ENCODE data around the gene SRRM4. TPM values are rescaled to one million over a fixed set of nuclear protein-coding genes. Genes with fewer than 3 reads are reported as not detected.

The SRRM4 gene
- total RNA-seq, 4 donors from 2014 or later, result 0.04 to 0.05 TPM; not detected in 2

DNA sequence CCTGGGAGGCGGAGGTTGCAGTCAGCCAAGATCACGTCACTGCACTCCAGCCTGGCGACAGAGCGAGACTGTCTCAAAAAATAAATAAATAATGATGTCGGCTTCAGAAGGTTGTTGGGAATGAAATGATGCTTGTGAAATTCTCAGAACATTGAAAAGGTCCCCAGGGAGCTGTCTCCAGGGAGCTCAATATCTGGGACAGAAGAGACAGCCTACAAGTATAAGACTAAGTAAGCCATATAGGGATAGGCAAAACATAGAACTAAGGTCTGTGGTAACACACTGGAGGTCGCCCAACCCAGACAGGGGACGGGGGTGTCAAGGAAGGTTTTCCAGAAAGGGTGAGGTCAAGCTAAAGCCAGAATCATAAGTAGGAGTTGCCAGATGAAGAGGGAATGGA, 167.9 kb downstream of the SRRM4 start:
- in situ Hi-C loops (cut with MboI; ENCODE audit: low sequenced_read_pairs in 4 of 4) (no loop called here), intact Hi-C loops (cut with DNase I; ENCODE audit: low total_unique reads) (no loop called here)
- no peak for DNase-seq
- no peaks in the 10 kb centered on the region for H3K27me3 ChIP-seq
- peaks cover 10 to 12% of the 10 kb centered on the region in 2 donors for H3K4me1 ChIP-seq
- no peak overlapping the region for H3K4me3 ChIP-seq
- H3K27ac ChIP-seq, result peak overlapping the region in 3 of 4 donors; percentile 6 to 76 (median 43)
- TF ChIP-seq POLR2A (IDR thresholded peaks at IDR 0.05), result no peak
- TF ChIP-seq, protein P1, sequence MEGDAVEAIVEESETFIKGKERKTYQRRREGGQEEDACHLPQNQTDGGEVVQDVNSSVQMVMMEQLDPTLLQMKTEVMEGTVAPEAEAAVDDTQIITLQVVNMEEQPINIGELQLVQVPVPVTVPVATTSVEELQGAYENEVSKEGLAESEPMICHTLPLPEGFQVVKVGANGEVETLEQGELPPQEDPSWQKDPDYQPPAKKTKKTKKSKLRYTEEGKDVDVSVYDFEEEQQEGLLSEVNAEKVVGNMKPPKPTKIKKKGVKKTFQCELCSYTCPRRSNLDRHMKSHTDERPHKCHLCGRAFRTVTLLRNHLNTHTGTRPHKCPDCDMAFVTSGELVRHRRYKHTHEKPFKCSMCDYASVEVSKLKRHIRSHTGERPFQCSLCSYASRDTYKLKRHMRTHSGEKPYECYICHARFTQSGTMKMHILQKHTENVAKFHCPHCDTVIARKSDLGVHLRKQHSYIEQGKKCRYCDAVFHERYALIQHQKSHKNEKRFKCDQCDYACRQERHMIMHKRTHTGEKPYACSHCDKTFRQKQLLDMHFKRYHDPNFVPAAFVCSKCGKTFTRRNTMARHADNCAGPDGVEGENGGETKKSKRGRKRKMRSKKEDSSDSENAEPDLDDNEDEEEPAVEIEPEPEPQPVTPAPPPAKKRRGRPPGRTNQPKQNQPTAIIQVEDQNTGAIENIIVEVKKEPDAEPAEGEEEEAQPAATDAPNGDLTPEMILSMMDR (IDR thresholded peaks at IDR 0.05 in 4 of 5, conservative IDR thresholded peaks at IDR 0.05 in 1 of 5), result no peak
- no peak for ATAC-seq
- no peaks in the 10 kb centered on the region for H3K36me3 ChIP-seq
- no peaks in the 10 kb centered on the region for H3K9me3 ChIP-seq

DNA sequence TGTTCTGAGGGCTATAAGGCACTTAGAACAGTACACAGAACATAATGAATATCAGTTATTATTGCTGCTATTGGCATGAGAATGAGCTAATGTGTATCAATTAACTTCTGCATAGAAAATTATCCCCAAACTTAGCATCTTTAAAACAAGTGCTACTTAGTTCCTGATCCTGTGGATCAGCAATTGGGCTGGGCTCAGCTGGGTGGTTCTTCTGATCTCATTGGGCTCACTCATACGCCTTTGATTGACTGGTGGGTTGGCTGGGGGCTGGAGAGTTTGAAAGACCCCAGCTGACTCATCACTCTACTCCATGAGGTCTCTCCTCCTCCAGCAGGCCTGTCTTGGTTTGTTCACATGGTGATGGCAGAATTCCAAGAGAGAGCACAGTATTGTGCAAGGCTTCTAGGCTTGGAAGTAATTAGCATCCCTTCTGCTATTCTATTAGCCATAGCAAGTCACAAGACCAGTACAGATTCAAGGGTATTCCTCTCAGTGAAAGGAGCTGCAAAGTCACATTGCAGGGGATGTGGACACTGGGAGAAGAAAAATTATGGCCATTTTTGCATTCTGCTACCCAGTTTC, 170.2 kb downstream of the SRRM4 start:
- Histone ChIP-seq H3K4me3 (no peak overlapping the region), H3K4me1 (peaks cover 16 to 19% of the 10 kb centered on the region in 2 donors), H3K27ac (no peak overlapping the region), H3K27me3 (no peaks in the 10 kb centered on the region), H3K9me3 (no peaks in the 10 kb centered on the region), H3K36me3 (no peaks in the 10 kb centered on the region)
- ATAC-seq (no peak), DNase-seq (no peak)
- intact Hi-C loops (cut with DNase I; ENCODE audit: low total_unique reads), result no loop called here
- no peak for TF ChIP-seq POLR2A (IDR thresholded peaks at IDR 0.05)
- in situ Hi-C loops (cut with MboI; ENCODE audit: low sequenced_read_pairs in 4 of 4), result no loop called here

DNA sequence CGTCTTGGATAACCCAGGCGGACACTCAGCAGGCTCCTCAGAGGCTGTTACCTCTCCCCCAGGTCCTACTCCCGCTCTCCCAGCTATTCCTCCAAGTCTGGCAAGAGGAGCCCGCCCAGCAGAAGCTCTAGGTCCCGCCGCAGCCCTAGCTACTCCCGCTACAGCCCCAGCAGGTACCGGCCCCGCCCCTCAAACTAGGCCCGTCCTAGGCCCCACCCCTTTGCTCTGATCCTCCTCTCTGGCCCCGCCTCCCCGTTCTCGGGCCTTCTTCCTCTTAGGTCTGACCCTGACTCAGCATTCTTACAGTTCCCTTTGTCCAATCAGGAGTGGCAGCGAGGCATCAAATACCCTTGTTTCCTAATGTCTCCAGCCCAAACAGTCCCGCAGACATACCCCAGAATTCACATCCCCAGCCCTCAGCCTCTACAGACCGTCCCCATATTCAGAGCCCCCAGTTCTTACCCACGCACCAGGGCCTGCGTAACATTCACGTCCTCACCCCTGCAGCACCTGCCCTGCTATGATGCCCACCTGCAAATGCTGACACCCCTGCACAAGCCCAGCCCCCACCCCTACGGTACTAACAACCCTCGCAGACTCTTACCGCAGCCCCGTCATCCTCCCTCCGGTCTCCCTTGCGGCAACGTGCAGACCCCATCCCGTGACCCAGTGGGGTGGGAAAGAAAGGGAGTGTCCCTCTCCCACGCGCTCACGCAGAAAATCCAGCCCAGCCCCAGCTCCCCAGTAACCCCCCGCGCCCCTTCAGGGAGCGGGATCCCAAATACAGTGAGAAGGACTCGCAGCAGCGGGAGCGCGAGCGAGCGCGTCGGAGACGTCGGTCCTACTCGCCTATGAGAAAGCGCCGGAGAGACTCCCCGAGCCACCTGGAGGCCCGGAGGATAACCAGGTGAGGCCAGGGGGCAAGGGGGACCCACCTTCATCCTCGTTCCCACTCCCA, 172.4 kb downstream of the SRRM4 start:
- peak; percentile 15 to 16 for ATAC-seq
- intact Hi-C loops (cut with DNase I; ENCODE audit: low total_unique reads) (no loop called here), in situ Hi-C loops (cut with MboI; ENCODE audit: low sequenced_read_pairs in 4 of 4) (no loop called here)
- no peak for TF ChIP-seq POLR2A (IDR thresholded peaks at IDR 0.05)
- TF ChIP-seq, protein P1 (IDR thresholded peaks at IDR 0.05 in 4 of 5, conservative IDR thresholded peaks at IDR 0.05 in 1 of 5), result no peak
- DNase-seq, result peak; percentile 77 to 88
- Histone ChIP-seq H3K36me3 (no peaks in the 10 kb centered on the region), H3K4me1 (peaks cover 22 to 30% of the 10 kb centered on the region in 2 donors), H3K27me3 (no peaks in the 10 kb centered on the region), H3K4me3 (peak overlapping the region in 1 of 4 donors; percentile 13), H3K27ac (peak overlapping the region; percentile 93 to 99 (median 95)), H3K9me3 (no peaks in the 10 kb centered on the region)

DNA sequence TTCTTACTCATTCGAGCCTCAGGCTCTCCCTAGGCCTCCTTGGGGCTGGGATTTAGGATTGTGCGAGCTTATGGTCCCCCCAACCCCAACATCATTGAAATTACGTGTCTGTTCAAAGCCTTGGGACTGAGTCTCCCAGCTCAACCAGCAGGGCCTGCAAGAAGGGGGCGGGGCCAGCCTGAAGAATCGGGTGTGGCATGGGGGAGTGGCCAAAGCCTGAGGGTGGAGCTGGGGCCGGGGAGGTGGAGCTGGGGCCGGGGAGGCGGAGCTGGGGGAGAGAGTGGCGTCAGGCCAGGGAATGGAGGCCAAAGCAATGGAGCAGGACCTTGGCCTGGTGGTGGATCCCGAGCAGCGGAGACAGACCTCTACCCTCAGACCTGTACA, 173.1 kb downstream of the SRRM4 start:
- Histone ChIP-seq H3K4me3 (no peak overlapping the region), H3K27ac (peak overlapping the region; percentile 93 to 99 (median 95)), H3K27me3 (no peaks in the 10 kb centered on the region), H3K4me1 (peaks cover 25 to 36% of the 10 kb centered on the region in 2 donors), H3K9me3 (no peaks in the 10 kb centered on the region), H3K36me3 (no peaks in the 10 kb centered on the region)
- in situ Hi-C loops (cut with MboI; ENCODE audit: low sequenced_read_pairs in 4 of 4) (no loop called here), intact Hi-C loops (cut with DNase I; ENCODE audit: low total_unique reads) (no loop called here)
- TF ChIP-seq POLR2A (IDR thresholded peaks at IDR 0.05), result no peak
- TF ChIP-seq, protein P1 (IDR thresholded peaks at IDR 0.05 in 4 of 5, conservative IDR thresholded peaks at IDR 0.05 in 1 of 5), result no peak
- ATAC-seq (no peak), DNase-seq (peak in 1 of 2 donors; percentile 38)
